ENCODE data around the gene SLC1A1.

Gene SLC1A1

GRCh38 chr9:4489919-4490704 is at the start of gene SLC1A1:
TSS of gene SLC1A1 (plus strand) at chr9:4490468. CDS start at chr9:4490680, 212 bp downstream.
- peak; percentile 65 for DNase-seq

- no peak for DNase-seq
These were observed 47.5 kb upstream of the SLC1A1 start for GRCh38 chr9:4442806-4443205.

GRCh38 chr9:4443439-4443838 is 46.8 kb upstream of the SLC1A1 start:
- no peak for DNase-seq

GRCh38 chr9:4461437-4461836 is 28.8 kb upstream of the SLC1A1 start:
- no peak for DNase-seq

GRCh38 chr9:4463824-4464223 is 26.4 kb upstream of the SLC1A1 start:
- no peak for DNase-seq

- no peak for DNase-seq
These were observed 25.3 kb upstream of the SLC1A1 start for GRCh38 chr9:4464911-4465513.

GRCh38 chr9:4465910-4466309 is 24.4 kb upstream of the SLC1A1 start:
- no peak for DNase-seq

- DNase-seq = no peak
These were observed 15.0 kb upstream of the SLC1A1 start for GRCh38 chr9:4475301-4475700.

- no peak for DNase-seq
These were observed 4.1 kb upstream of the SLC1A1 start for GRCh38 chr9:4486176-4486575.

GRCh38 chr9:4489562-4489918 is 728 bp upstream of the SLC1A1 start:
- DNase-seq = no peak

- DNase-seq = no peak
These were observed 697 bp downstream of the SLC1A1 start for GRCh38 chr9:4490705-4491625.

- DNase-seq = no peak
These were observed 1.3 kb downstream of the SLC1A1 start for GRCh38 chr9:4491626-4491975.

- DNase-seq = no peak
These were observed 4.1 kb downstream of the SLC1A1 start for GRCh38 chr9:4494332-4494731.

- DNase-seq = no peak
These were observed 4.5 kb downstream of the SLC1A1 start for GRCh38 chr9:4494806-4495205.

GRCh38 chr9:4495537-4495936 is 5.3 kb downstream of the SLC1A1 start:
- DNase-seq = no peak

GRCh38 chr9:4496497-4496896 is 6.2 kb downstream of the SLC1A1 start:
- no peak for DNase-seq

GRCh38 chr9:4497395-4497794 is 7.1 kb downstream of the SLC1A1 start:
- no peak for DNase-seq

GRCh38 chr9:4497855-4498254 is 7.6 kb downstream of the SLC1A1 start:
- DNase-seq = no peak

GRCh38 chr9:4499917-4500316 is 9.6 kb downstream of the SLC1A1 start:
- DNase-seq = no peak

- DNase-seq = no peak
These were observed 10.9 kb downstream of the SLC1A1 start for GRCh38 chr9:4501147-4501507.

GRCh38 chr9:4502444-4502843 is 12.2 kb downstream of the SLC1A1 start:
- DNase-seq = no peak

GRCh38 chr9:4503103-4503502 is 12.8 kb downstream of the SLC1A1 start:
- no peak for DNase-seq

GRCh38 chr9:4504250-4504649 is 14.0 kb downstream of the SLC1A1 start:
- DNase-seq = no peak

GRCh38 chr9:4506490-4506889 is 16.2 kb downstream of the SLC1A1 start:
- no peak for DNase-seq
